C4-2B (cell line): ENCODE measurements around the gene SNED1.

ENCODE experiments used
- CTCF ChIP-seq: fragments of 450-650 bp; conservative IDR thresholded peaks from 2 replicates; pipeline ENCODE4 v1.5.1; 2017; ENCODE audit warnings: mild to moderate bottlenecking
- ZFX ChIP-seq: fragments of 450-650 bp; IDR thresholded peaks from 2 replicates; pipeline ENCODE4 v1.6.1; 2017

- TF ChIP-seq CTCF (no peak), ZFX (no peak)
Measured at GRCh38 chr2:240958366-240959213, 39.8 kb upstream of the SNED1 start.
